ENCODE measurements around the gene GLMN.
"Not testable (repeated sequence)": the region's sequence is repeated elsewhere in the genome, so short reads cannot be mapped to it uniquely, and the experiment has no call there.

GRCh38 chr1:92279781-92280180, 19.0 kb downstream of the GLMN start:
- TF ChIP-seq, protein P1, sequence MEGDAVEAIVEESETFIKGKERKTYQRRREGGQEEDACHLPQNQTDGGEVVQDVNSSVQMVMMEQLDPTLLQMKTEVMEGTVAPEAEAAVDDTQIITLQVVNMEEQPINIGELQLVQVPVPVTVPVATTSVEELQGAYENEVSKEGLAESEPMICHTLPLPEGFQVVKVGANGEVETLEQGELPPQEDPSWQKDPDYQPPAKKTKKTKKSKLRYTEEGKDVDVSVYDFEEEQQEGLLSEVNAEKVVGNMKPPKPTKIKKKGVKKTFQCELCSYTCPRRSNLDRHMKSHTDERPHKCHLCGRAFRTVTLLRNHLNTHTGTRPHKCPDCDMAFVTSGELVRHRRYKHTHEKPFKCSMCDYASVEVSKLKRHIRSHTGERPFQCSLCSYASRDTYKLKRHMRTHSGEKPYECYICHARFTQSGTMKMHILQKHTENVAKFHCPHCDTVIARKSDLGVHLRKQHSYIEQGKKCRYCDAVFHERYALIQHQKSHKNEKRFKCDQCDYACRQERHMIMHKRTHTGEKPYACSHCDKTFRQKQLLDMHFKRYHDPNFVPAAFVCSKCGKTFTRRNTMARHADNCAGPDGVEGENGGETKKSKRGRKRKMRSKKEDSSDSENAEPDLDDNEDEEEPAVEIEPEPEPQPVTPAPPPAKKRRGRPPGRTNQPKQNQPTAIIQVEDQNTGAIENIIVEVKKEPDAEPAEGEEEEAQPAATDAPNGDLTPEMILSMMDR (IDR thresholded peaks at IDR 0.05), result not testable (repeated sequence)
- not testable (repeated sequence) for TF ChIP-seq POLR2A (IDR thresholded peaks at IDR 0.05)

Data from stomach (tissue), 4 donors.